Measurements from ENCODE around the gene RACK1. TPM values are rescaled to one million over a fixed set of nuclear protein-coding genes. Genes with fewer than 3 reads are reported as not detected.
A peak's percentile ranks its signal among the peaks of the same experiment; 100 is the strongest.
"Not testable (repeated sequence)": the region's sequence is repeated elsewhere in the genome, so short reads cannot be mapped to it uniquely, and the experiment has no call there.

The RACK1 gene
- total RNA-seq, 1 donor: 3,386 TPM

DNA sequence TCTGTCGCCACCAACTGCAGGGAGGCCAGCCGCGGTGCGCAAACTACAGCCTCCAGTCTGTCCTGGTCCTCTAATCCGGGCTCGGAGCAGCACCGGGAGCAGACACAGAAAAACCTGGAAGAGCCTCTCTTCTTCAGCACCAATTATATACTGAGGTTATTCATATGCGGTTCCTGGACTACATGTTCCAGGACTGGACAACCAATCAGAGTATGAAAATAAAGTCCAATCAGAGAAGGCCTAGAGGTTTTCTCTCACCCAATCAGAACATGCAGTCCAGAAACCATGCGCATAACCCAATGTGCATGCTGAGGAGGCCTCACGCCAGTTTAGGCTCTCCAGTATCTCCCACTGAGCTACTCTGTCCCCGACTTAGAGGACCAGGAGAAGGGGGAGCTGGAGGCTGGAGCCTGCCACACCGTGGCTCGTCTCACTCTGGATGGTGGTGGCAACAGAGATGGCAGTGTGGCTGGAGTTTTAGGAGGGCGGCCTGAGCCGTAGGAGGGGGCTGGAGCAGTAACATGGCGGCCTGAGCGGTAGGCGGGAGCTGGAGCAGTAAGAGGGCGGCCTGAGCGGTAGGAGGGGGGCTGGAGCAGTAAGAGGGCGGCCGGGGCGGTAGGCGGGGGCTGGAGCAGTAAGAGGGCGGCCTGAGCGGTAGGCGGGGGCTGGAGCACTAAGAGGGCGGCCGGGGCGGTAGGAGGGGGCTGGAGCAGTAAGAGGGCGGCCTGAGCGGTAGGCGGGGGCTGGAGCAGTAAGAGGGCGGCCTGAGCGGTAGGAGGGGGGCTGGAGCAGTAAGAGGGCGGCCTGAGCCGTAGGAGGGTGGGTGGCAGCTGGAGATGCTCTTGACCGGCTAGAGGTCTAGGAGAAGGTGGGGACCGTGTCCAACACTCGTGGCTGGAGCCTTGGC is 37.6 kb upstream of the RACK1 start:
- peak overlapping the region; percentile 70 for H3K4me3 ChIP-seq (ENCODE audit: low read depth, low read length)
- TF ChIP-seq, protein P1, sequence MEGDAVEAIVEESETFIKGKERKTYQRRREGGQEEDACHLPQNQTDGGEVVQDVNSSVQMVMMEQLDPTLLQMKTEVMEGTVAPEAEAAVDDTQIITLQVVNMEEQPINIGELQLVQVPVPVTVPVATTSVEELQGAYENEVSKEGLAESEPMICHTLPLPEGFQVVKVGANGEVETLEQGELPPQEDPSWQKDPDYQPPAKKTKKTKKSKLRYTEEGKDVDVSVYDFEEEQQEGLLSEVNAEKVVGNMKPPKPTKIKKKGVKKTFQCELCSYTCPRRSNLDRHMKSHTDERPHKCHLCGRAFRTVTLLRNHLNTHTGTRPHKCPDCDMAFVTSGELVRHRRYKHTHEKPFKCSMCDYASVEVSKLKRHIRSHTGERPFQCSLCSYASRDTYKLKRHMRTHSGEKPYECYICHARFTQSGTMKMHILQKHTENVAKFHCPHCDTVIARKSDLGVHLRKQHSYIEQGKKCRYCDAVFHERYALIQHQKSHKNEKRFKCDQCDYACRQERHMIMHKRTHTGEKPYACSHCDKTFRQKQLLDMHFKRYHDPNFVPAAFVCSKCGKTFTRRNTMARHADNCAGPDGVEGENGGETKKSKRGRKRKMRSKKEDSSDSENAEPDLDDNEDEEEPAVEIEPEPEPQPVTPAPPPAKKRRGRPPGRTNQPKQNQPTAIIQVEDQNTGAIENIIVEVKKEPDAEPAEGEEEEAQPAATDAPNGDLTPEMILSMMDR (IDR thresholded peaks at IDR 0.05; ENCODE audit: insufficient read depth, low read depth, low read length): no peak
- DNase-seq (ENCODE audit: low read depth): peak; percentile 97

DNA sequence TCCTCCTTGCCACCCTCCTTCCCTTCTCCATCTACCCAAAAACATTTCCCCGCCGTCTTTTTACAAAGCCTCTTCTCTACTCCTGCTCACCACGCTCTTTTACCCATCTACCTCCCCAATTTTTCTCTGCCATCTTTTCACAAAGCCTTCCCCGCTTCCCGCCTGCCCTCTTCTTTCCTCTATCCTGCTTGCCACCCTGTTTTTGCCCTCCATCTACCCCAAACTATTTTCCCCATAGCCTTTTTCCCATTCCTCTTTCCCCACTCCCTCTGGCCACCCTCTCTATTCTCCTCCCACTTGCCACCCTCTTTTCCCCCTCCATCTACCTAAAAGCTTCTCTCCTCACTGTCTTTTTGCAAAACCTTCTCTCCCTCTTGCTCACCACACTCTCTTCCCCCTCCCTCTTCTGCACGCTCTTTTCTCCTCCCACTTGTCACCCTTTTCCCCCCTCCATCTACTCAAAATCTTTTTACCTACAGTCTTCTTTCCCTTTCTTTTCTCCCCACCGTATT is 36.6 kb upstream of the RACK1 start:
- no peak for DNase-seq (ENCODE audit: low read depth)
- TF ChIP-seq, protein P1 (IDR thresholded peaks at IDR 0.05; ENCODE audit: insufficient read depth, low read depth, low read length): no peak
- peak overlapping the region; percentile 70 for H3K4me3 ChIP-seq (ENCODE audit: low read depth, low read length)

DNA sequence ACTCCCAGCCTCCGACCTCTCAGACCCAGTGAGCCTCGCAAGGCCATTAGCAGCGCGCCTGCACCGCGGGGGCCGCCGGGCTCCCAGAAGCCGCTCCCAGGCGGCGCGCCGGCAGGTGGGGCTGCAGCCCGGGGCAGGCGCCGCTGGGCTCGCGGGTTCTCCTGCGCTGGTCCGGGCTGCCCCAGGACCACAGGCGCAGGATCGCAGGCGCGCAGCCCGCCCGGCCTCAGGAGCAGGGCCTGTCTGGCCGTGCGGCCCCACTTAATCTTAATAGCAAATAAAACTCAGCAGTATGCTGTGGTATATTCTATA is 29.7 kb upstream of the RACK1 start:
- peak; percentile 36 for DNase-seq (ENCODE audit: low read depth)
- TF ChIP-seq, protein P1 (IDR thresholded peaks at IDR 0.05; ENCODE audit: insufficient read depth, low read depth, low read length): peak; percentile 23
- not testable (repeated sequence) for H3K4me3 ChIP-seq (ENCODE audit: low read depth, low read length)

DNA sequence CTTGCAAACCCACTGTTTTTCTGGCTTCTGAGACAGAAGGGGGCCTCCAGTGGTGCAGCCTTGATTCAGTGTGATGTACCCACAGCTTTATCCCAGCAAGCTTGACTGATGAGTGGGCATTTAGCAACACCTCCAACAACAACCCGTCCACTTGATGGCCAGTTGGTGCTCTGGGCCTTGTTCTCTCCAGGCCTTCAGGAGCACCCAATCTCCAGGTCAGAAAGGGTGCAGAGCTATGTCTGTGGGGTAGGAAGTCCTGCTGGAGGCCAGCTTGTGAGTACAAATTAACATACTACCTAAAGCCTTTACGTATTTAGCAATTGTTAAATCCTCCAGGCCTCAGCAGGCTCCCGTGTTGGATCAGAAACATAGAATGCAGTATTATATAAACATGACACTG is 27.4 kb upstream of the RACK1 start:
- DNase-seq (ENCODE audit: low read depth): no peak
- H3K4me3 ChIP-seq (ENCODE audit: low read depth, low read length): no peak overlapping the region
- TF ChIP-seq, protein P1 (IDR thresholded peaks at IDR 0.05; ENCODE audit: insufficient read depth, low read depth, low read length): no peak

DNA sequence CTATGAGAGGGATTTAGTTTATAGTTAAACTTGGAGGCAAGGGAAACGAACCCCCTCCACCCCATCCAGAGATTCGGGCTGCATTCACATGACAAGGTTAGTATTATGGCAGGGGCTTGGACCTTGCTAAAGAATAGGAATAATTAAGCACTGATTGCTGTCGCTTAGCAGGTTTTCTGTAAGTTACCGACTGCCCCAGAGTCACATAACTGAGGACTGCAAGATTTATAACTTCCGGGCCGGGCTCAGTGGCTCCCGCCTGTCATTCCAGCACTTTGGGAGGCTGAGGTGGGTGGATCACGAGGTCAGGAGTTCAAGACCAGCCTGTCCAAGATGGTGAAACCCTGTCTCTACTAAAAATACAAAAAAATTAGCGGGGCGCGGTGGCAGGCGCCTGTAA is 24.2 kb upstream of the RACK1 start:
- not testable (repeated sequence) for H3K4me3 ChIP-seq (ENCODE audit: low read depth, low read length); DNase-seq (ENCODE audit: low read depth)

DNA sequence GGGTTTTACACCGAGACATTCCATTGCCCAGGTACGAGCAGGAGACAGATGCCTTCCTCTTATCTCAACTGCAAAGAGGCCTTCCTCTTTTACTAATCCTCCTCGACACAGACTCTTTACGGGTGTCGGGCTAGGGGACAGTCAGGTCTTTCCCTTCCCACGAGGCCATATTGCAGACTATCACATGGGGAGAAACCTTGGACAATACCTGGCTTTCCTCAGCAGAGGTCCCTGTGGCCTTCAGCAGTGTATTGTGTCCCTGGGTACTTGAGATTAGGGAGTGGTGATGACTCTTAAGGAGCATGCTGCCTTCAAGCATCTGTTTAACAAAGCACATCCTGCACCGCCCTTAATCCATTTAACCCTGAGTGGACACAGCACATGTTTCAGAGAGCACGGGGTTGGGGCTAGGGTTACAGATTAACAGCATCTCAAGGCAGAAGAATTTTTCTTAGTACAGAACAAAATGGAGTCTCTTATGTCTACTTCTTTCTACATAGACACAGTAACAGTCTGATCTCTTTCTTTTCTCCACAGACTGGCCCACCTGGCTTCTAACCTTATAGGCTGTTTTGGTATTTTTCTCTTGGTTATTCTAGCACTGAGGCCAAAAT is 23.7 kb upstream of the RACK1 start:
- not testable (repeated sequence) for DNase-seq (ENCODE audit: low read depth); H3K4me3 ChIP-seq (ENCODE audit: low read depth, low read length)

DNA sequence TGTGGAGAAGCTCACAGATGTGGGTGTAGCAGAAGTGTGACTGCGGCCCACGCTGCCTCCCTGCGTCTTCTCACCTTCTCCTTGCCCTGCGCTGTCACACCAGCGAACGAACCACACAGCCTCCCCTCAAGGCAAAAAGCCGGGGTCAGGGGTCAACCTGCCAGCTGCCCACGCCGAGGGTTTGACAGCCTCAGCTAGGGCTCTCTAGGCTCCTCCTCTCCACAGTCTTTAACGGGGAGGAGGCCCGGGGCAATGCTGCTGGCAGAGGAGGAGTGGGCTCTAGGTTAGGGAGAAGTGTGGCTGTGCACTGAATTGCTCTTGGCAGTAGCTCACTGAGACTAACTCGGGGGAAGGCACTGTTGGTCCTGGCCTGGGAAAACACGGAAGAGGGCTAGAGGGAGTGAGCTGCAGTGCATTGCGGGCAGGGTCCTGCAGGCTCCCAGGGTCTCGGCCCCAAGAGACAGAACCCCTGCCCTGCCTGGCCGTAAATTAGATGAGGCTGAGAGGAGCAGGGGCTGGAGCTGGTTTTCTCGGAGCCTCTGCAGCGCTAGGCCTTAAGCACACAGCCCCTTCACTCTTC is 21.5 kb upstream of the RACK1 start:
- DNase-seq (ENCODE audit: low read depth): no peak
- TF ChIP-seq, protein P1 (IDR thresholded peaks at IDR 0.05; ENCODE audit: insufficient read depth, low read depth, low read length): no peak
- H3K4me3 ChIP-seq (ENCODE audit: low read depth, low read length): no peak overlapping the region

Data from fibroblast of villous mesenchyme (primary cell).